K562 (cell line): ENCODE measurements around the gene HOTAIR. TPM values are rescaled to one million over a fixed set of nuclear protein-coding genes. Genes with fewer than 3 reads are reported as not detected.

ENCODE experiments used
- EZH2 ChIP-seq: IDR thresholded peaks from 2 replicates; pipeline ENCODE4 v1.6.1; 2012; ENCODE audit warnings: low read depth, mild to moderate bottlenecking, inconsistent platforms, low read length, borderline replicate concordance
- HDAC6 ChIP-seq: IDR thresholded peaks from 2 replicates; pipeline ENCODE4 v1.6.1; 2012; ENCODE audit warnings: low read depth, mild to moderate bottlenecking, control low read depth, inconsistent platforms, low read length, moderate library complexity
- LEF1 ChIP-seq: fragments of 450-650 bp; IDR thresholded peaks from 2 replicates; pipeline ENCODE4 v1.6.1; 2016; ENCODE audit warnings: mild to moderate bottlenecking
- NFRKB ChIP-seq: fragments of 450-650 bp; IDR thresholded peaks from 2 replicates; pipeline ENCODE4 v1.6.1; 2016; ENCODE audit warnings: low read depth
- NR2F6 ChIP-seq: fragments of 450-650 bp; formaldehyde crosslinking; IDR thresholded peaks from 2 replicates; pipeline ENCODE4 v1.4.0; 2020; ENCODE audit warnings: mild to moderate bottlenecking
- POLR2AphosphoS5 ChIP-seq: IDR thresholded peaks from 2 replicates; pipeline ENCODE4 v1.6.1; 2011; ENCODE audit warnings: mild to moderate bottlenecking, low read depth, low read length, moderate library complexity; ENCODE audit not compliant: control insufficient read depth, insufficient read depth
- PURB ChIP-seq: sonication (generic); formaldehyde crosslinking; IDR thresholded peaks from 2 replicates; pipeline ENCODE4 v1.9.0; 2021; ENCODE audit warnings: low read depth, mild to moderate bottlenecking, missing genetic modification reagents
- PYGO2 ChIP-seq: fragments of 450-650 bp; IDR thresholded peaks from 2 replicates; pipeline ENCODE4 v1.6.1; 2016; ENCODE audit warnings: mild to moderate bottlenecking, missing genetic modification characterization, moderate library complexity, missing compliant biosample characterization
- RBFOX2 ChIP-seq: fragments of 200-400 bp; formaldehyde crosslinking; IDR thresholded peaks from 2 replicates; pipeline ENCODE4 v1.6.1; 2017; ENCODE audit warnings: low read depth, mild to moderate bottlenecking, low read length, moderate library complexity
- SMARCC2 ChIP-seq: fragments of 450-650 bp; IDR thresholded peaks from 2 replicates; pipeline ENCODE4 v1.6.1; 2017; ENCODE audit warnings: antibody characterized with exemption, moderate library complexity, mild to moderate bottlenecking, low read depth
- SRSF7 ChIP-seq: fragments of 200-400 bp; formaldehyde crosslinking; optimal IDR thresholded peaks from 2 replicates; pipeline ENCODE3; 2017; ENCODE audit warnings: mild to moderate bottlenecking, low read depth, low read length
- TAF1 ChIP-seq: IDR thresholded peaks from 2 replicates; pipeline ENCODE4 v1.6.1; 2011; ENCODE audit warnings: mild to moderate bottlenecking, low read length, moderate library complexity; ENCODE audit not compliant: insufficient read depth, control insufficient read depth, severe bottlenecking; ENCODE audit errors: extremely low read depth
- TCF7L2 ChIP-seq: fragments of 150-350 bp; IDR thresholded peaks from 2 replicates; pipeline ENCODE4 v1.6.1; 2016; ENCODE audit warnings: low read depth, mild to moderate bottlenecking, low read length, moderate library complexity
- ZNF174 ChIP-seq: fragments of 250-450 bp; sonication (Bioruptor Pico); IDR thresholded peaks from 2 replicates; pipeline ENCODE4 v1.4.0; 2020; ENCODE audit warnings: mild to moderate bottlenecking
- ZNF263 ChIP-seq: sonication (generic); formaldehyde crosslinking; IDR thresholded peaks from 2 replicates; pipeline ENCODE4 v1.8.0; 2022; ENCODE audit warnings: mild to moderate bottlenecking, missing genetic modification reagents, borderline replicate concordance
- ZNF76 ChIP-seq: fragments of 250-450 bp; sonication (Bioruptor Pico); IDR thresholded peaks from 2 replicates; pipeline ENCODE4 v1.4.0; 2020; ENCODE audit warnings: mild to moderate bottlenecking, moderate library complexity, borderline replicate concordance
- polyA plus RNA-seq, 8 experiments: library from polyadenylated mRNA; depleted of rRNA in 4 of 8; stranded (reverse) in 5 of 8; unstranded in 3 of 8; fragments of >200 nt; fragmentation: Nextera tagmentation in 2 of 8; fragmentation: Illumina TruSeq in 1 of 8; extraction: Ambion mirVana in 2 of 8; extraction: Trizol in 1 of 8; gene quantifications; 2 replicates each; pipeline versions ENCODE4 v1.2.1 to v1.2.3, GENCODE V29; 2011 to 2014; ENCODE audit warnings: inconsistent platforms in 1 of 8, missing spikeins in 1 of 8
- total RNA-seq, 7 experiments: library from RNA; depleted of rRNA in 6 of 7; stranded (reverse); fragments of >200 nt in 6 of 7; fragmentation: Illumina TruSeq in 2 of 7; extraction: Trizol in 2 of 7; gene quantifications; 2 replicates each; pipeline versions ENCODE4 v1.2.1 to v1.2.3, GENCODE V29; 2011 to 2021; ENCODE audit warnings: low replicate concordance in 1 of 7
- TF ChIP-seq, protein P1 (sequence below): fragments of 250-450 bp; sonication (Bioruptor Pico); IDR thresholded peaks from 2 replicates; pipeline ENCODE4 v1.5.0; 2021; ENCODE audit warnings: mild to moderate bottlenecking, moderate library complexity
- TF ChIP-seq, protein P2 (sequence below), 2 experiments: fragments of 450-650 bp; IDR thresholded peaks; 2 replicates each; pipeline ENCODE4 v1.6.1; 2016
- TF ChIP-seq, protein P3 (sequence below): fragments of 450-650 bp; conservative IDR thresholded peaks from 2 replicates; pipeline ENCODE4 v1.6.1; 2016; ENCODE audit warnings: missing genetic modification characterization, low read depth, mild to moderate bottlenecking, missing compliant biosample characterization, moderate library complexity
- TF ChIP-seq, protein P4 (sequence below): sonication (generic); formaldehyde crosslinking; IDR thresholded peaks from 2 replicates; pipeline ENCODE4 v1.8.1; 2023; ENCODE audit warnings: mild to moderate bottlenecking, missing genetic modification reagents

The HOTAIR gene
- total and polyA plus RNA-seq, 9 of the 15 experiments (the other 6 are each of a cell fraction or from before 2014, with no cell fraction given), result 0.04 TPM; not detected in 8

DNA sequence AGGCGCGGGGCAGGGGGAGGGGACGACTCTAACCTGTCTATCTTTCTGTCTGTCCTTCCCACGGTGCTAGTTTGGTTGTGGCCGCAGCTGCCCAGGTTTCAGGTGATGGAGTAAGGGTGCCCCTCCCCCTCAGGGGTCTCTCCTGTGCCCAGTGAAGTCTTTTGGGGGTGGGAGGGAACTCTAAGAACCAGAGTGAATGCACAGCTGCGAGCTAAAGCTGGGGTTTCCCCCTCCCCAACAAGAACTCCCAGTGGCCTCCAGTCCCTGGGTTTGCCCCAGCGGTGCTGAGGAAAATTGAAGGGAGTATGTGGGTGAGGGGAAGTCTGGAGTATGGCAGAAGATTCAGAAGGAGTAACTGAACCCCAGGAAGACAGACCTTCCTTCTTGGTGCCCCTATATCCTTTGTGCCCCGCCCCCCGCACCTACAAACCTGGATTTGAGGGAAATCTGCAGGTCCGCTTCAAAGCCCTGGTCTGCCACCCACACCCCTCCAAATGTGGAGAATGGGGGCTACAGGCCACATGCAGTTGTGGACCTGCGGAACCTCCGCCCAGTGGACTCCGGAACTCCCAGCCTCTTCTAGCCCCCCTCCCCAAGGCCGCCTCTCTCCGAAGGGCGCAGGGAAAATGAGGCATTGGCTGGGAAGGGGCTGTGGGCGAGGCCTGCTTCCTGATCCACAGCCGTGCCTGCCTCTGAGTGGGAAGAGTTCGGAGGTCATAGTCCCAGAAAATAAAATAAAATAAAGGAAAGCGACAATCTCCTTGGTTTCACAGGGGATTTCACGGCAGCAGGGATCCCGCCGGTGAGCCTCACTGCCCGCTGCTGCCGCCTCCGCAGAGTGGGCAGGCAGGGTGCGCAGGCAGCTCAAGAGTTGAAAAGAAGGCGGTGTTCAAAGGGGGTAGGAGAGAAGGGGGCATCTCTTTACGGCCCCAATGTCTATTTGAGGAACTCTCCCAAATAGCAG is 21.8 kb upstream of the HOTAIR start (continued):
- TF ChIP-seq PYGO2 (tag) (no peak), EZH2 (no peak), ZNF263 (CRISPR knock-in tag) (no peak), TAF1 (no peak), NFRKB (no peak), HDAC6 (no peak), ZNF76 (CRISPR knock-in tag) (no peak), PURB (CRISPR knock-in tag) (no peak), RBFOX2 (peak; percentile 46; the same call in 1 of the 2 replicates), LEF1 (no peak), SMARCC2 (no peak), POLR2AphosphoS5 (no peak), NR2F6 (CRISPR knock-in tag) (no peak), SRSF7 (no peak), ZNF174 (CRISPR knock-in tag) (no peak), TCF7L2 (no peak)
- TF ChIP-seq, protein P1, sequence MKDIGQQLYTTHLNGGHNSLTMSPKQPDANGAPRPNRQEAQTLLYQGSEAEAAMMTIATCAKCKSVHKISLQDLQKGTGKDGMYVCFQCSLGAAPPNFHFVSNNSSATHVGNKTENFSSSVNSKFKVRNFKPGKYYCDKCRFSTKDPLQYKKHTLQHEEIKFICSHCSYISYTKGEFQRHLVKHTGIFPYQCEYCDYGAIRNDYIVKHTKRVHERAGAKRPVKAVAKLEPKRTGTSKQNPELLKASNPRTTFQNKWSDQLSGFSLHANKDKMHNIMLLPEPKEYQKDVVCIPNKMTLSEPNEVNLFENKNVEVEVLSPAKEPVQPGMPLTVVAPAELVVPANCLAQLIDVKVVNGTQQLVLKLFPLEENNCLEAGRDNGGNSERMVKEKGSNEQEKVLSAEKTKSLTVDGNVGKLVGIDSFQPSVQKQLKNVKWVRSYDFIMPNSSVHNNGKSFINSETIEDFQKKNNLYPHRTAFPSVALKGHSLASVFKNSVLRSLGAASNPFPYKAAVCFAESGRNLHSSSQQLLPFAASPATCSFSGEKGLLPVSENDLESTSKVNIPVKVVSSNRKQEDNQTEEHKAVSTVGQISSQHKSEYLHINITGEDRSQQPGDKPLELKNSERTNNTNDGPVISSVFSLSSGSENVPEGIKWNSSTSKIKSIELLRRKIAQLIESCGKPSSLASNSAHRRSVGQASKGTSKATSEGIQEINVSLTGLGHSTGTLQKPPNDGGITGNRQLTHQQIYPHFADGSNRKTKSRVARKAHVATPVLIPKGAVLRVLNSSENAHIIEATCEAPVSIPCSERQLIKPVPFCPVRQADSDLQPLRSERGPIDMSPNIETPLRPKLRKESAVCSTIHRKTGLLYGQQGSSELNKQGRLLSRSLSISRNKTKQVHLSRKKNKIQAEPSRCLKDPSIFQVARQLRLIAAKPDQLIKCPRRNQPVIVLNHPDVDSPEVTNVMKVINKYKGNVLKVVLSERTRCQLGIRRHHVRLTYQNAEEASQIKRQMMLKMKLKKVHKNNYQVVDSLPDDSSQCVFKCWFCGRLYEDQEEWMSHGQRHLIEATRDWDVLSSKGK, result no peak
- TF ChIP-seq, protein P2, sequence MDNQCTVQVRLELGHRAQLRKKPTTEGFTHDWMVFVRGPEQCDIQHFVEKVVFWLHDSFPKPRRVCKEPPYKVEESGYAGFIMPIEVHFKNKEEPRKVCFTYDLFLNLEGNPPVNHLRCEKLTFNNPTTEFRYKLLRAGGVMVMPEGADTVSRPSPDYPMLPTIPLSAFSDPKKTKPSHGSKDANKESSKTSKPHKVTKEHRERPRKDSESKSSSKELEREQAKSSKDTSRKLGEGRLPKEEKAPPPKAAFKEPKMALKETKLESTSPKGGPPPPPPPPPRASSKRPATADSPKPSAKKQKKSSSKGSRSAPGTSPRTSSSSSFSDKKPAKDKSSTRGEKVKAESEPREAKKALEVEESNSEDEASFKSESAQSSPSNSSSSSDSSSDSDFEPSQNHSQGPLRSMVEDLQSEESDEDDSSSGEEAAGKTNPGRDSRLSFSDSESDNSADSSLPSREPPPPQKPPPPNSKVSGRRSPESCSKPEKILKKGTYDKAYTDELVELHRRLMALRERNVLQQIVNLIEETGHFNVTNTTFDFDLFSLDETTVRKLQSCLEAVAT (IDR thresholded peaks at IDR 0.05), result no peak
- TF ChIP-seq, protein P3, sequence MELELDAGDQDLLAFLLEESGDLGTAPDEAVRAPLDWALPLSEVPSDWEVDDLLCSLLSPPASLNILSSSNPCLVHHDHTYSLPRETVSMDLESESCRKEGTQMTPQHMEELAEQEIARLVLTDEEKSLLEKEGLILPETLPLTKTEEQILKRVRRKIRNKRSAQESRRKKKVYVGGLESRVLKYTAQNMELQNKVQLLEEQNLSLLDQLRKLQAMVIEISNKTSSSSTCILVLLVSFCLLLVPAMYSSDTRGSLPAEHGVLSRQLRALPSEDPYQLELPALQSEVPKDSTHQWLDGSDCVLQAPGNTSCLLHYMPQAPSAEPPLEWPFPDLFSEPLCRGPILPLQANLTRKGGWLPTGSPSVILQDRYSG (tag), result no peak
- TF ChIP-seq, protein P4, sequence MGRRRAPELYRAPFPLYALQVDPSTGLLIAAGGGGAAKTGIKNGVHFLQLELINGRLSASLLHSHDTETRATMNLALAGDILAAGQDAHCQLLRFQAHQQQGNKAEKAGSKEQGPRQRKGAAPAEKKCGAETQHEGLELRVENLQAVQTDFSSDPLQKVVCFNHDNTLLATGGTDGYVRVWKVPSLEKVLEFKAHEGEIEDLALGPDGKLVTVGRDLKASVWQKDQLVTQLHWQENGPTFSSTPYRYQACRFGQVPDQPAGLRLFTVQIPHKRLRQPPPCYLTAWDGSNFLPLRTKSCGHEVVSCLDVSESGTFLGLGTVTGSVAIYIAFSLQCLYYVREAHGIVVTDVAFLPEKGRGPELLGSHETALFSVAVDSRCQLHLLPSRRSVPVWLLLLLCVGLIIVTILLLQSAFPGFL (CRISPR knock-in tag), result no peak
